AG04450 (cell line): ENCODE measurements around the gene BNIPL. TPM values are rescaled to one million over a fixed set of nuclear protein-coding genes. Genes with fewer than 3 reads are reported as not detected.

Source experiments
- CTCF ChIA-PET: fragments of 300-600, 350-600 bp; formaldehyde crosslinking; extraction: SDS; loops from one replicate; lab custom pipeline; 2022; ENCODE audit warnings: antibody characterized with exemption, inconsistent platforms; lab: Charles Lee
- POLR2A ChIA-PET: fragments of 350-600 bp; formaldehyde crosslinking; extraction: SDS; loops from one replicate; lab custom pipeline; 2021; ENCODE audit warnings: antibody characterized with exemption, inconsistent platforms; lab: Yijun Ruan, JAX
- DNase-seq: peaks from one replicate; pipeline ENCODE4 v3.0.0-alpha.2; 2011; ENCODE audit warnings: low read depth, low spot score
- H3K27ac ChIP-seq: one replicate; pipeline ENCODE4 v1.5.1; 2012; ENCODE audit warnings: low read depth, low read length, control low read depth
- H3K27me3 ChIP-seq: one replicate; pipeline ENCODE4 v1.6.0; 2012; ENCODE audit warnings: low read length; ENCODE audit not compliant: control insufficient read depth, insufficient read depth
- H3K4me3 ChIP-seq: 2 replicates; pipeline ENCODE4 v1.5.1; 2011; ENCODE audit warnings: mild to moderate bottlenecking, low read depth, low read length, control low read depth
- H3K9me3 ChIP-seq: 2 replicates; pipeline ENCODE4 v1.5.1; 2012; ENCODE audit warnings: low read length; ENCODE audit not compliant: control insufficient read depth, insufficient read depth
- polyA plus RNA-seq: library from polyadenylated mRNA; depleted of rRNA; stranded (reverse); fragments of >200 nt; gene quantifications from 2 replicates; pipeline ENCODE4 v1.2.3, GENCODE V29; 2011
- TF ChIP-seq, protein P1 (sequence below): IDR thresholded peaks from 2 replicates; pipeline ENCODE4 v1.5.1; 2011; ENCODE audit warnings: low read depth, low read length, control low read depth, inconsistent platforms

The BNIPL gene
- polyA plus RNA-seq, 1 experiment: 0.16 TPM

DNA sequence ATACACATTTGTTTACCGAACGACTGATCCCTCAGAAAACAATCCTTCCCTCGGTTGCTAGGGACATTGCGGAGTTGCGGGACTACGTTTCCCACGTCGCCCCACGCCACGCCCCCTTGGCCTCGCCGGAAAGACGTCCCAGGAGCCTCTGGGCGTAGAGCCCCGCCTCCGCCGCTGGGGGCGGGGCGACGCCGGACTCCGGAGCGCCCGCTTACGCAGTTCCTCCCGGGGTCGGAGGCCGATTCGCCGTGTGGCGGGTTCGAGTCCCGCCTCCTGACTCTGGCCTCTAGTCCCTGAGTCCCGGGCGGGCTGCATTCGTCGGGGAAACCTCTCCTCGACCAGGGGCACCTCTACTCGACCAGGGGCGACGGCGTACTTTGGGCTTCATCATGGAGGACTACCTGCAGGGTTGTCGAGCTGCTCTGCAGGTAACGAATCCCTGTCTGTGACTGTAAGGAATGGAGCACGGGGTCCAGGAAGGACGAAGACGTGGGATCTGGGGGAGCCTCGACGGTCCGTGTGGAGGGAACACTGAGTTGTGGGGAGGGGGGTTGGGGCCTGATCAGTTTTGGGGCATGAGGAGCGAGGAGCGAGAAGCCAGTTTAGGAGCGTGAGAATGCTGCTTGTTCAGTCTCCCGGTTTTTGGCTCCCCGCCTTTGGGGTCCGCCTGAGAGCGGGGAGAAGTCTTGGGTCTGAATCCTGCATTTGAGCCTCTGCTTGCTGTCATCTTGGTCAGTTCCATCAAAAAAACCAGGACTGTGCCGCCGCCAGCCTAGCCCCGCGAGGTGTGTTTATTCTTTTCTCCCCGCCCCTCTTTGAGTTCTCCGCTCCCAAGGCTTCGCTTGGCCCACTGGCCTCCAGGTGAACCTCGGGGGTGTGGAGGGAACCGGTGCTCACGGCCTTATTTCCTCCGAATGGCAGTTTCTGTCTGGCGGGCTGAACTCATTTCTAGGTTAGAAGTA, 27.9 kb upstream of the BNIPL start, which contains the start of gene PRUNE1:
TSS of gene PRUNE1 (plus strand) at position 206 of the 962 bp plus-strand sequence. CDS start at position 390, 184 bp downstream.
- DNase-seq: peak; percentile 88
- H3K4me3 ChIP-seq: peak within 1 kb of the TSS; percentile 96
- TF ChIP-seq, protein P1, sequence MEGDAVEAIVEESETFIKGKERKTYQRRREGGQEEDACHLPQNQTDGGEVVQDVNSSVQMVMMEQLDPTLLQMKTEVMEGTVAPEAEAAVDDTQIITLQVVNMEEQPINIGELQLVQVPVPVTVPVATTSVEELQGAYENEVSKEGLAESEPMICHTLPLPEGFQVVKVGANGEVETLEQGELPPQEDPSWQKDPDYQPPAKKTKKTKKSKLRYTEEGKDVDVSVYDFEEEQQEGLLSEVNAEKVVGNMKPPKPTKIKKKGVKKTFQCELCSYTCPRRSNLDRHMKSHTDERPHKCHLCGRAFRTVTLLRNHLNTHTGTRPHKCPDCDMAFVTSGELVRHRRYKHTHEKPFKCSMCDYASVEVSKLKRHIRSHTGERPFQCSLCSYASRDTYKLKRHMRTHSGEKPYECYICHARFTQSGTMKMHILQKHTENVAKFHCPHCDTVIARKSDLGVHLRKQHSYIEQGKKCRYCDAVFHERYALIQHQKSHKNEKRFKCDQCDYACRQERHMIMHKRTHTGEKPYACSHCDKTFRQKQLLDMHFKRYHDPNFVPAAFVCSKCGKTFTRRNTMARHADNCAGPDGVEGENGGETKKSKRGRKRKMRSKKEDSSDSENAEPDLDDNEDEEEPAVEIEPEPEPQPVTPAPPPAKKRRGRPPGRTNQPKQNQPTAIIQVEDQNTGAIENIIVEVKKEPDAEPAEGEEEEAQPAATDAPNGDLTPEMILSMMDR: no peak
- H3K27me3 ChIP-seq: no peaks in the 10 kb centered on the region
- peak within 1 kb of the TSS; percentile 82 for H3K27ac ChIP-seq
- CTCF ChIA-PET: interaction anchor here (0.7 to 0.9 kb wide), 3 partner anchors 16 to 448 kb away, joined by 3 to 5 read pairs (median 4); no protein-coding TSS in a partner anchor
- H3K9me3 ChIP-seq: no peaks in the 10 kb centered on the region
- POLR2A ChIA-PET: no interaction called here

DNA sequence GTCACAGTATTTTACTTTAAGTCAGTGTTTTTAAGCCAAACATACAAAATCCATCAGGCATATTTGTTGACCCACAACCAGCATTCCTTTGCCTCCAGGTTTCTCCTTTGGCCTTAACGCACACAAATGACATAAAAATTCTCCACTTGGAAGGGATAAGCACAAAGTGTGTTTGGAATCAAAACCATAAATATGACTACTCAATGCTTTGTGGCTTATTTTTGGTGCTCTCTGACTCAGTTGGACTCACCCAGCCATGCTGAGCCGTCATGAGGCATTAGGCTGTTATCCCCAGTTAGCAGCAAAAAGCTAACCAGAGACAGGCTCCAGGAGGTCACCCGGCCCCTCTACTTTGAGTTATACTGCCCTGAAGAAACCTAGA, 27.2 kb upstream of the BNIPL start:
- TF ChIP-seq, protein P1: no peak
- H3K27ac ChIP-seq: peak overlapping the region; percentile 82
- ChIA-PET CTCF (interaction anchor here (0.6 to 0.9 kb wide), 3 partner anchors 15 to 448 kb away, joined by 3 to 5 read pairs (median 4); no protein-coding TSS in a partner anchor), POLR2A (interaction anchor here (0.5 kb wide), 1 partner anchor 42 kb away, joined by 3 read pairs; no protein-coding TSS in a partner anchor)
- H3K9me3 ChIP-seq: no peaks in the 10 kb centered on the region
- H3K27me3 ChIP-seq: no peaks in the 10 kb centered on the region
- peak; percentile 37 for DNase-seq
- peak overlapping the region; percentile 96 for H3K4me3 ChIP-seq

DNA sequence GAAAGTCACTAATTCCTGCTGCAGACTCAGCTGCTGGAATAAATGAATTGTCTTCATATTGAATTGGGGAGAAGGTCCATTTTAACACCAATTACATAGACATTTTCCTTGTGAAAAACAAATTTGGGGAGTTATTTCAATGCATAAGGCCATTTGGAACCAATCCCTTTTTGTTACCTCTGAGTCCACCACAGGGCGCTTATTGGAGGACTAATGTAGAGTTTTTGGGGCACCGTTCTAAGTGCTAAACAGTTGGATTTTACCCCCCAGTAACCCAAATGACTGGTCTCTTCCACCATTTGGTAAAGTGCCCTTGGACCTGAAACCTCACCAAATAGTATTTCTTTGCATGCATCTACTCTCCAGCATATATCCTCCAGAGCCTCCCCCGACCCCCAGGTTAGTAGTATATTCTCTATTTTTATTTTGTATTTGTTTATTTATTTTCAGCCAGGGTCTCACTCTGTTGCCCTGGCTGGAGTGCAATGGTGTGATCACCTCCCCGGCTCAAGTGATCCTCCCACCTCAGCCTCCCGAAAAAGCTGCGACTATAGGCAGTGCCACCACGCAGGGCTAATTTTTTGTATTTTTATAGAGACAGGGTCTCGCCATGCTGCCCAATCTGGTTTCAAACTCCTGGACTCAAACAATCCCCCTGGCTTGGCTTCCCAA, 26.6 kb upstream of the BNIPL start:
- Histone ChIP-seq H3K4me3 (no peak overlapping the region), H3K27ac (no peak overlapping the region), H3K27me3 (no peaks in the 10 kb centered on the region), H3K9me3 (no peaks in the 10 kb centered on the region)
- POLR2A ChIA-PET: interaction anchor here (0.5 kb wide), 1 partner anchor 41 kb away, joined by 3 read pairs; no protein-coding TSS in a partner anchor
- DNase-seq: no peak
- TF ChIP-seq, protein P1: no peak
- CTCF ChIA-PET: interaction anchor here (0.6 to 0.9 kb wide), 3 partner anchors 15 to 449 kb away, joined by 3 to 5 read pairs (median 4); no protein-coding TSS in a partner anchor

DNA sequence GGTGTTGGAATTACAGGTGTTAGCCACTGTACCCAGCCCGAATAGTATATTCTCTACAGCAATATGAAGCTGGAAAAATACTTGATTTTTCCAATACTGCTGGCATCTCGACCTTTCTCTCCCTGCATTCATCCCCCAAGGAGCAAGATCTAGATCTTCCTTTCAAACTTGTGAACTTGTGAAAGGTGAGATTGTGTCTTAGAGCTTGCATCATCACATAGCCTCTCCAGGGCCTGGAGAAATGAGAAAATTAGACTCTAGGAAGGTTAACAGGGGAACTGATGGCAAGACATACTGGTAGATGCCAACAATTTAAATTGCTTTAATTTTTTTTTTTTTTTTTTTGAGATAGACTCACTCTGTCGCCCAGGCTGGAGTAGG, 26.1 kb upstream of the BNIPL start:
- CTCF ChIA-PET: no interaction called here
- H3K27me3 ChIP-seq: no peaks in the 10 kb centered on the region
- H3K4me3 ChIP-seq: no peak overlapping the region
- POLR2A ChIA-PET: no interaction called here
- TF ChIP-seq, protein P1: no peak
- no peaks in the 10 kb centered on the region for H3K9me3 ChIP-seq
- DNase-seq: no peak
- H3K27ac ChIP-seq: no peak overlapping the region
